Spleen (tissue), 7 donors: Measurements from ENCODE around the gene DPP4.

Experiments
- POLR2A ChIP-seq, 3 donors: fragments of 450-650 bp; IDR thresholded peaks; one replicate each; pipeline ENCODE4 v1.5.1; 2017; ENCODE audit warnings: antibody characterized with exemption in 3 of 3, mild to moderate bottlenecking in 1 of 3
- POLR2AphosphoS5 ChIP-seq, 3 donors: sonication (generic); formaldehyde crosslinking; IDR thresholded peaks; one replicate each; pipeline ENCODE4 v1.5.1; 2017; ENCODE audit warnings: antibody characterized with exemption in 3 of 3
- TF ChIP-seq, protein P1 (sequence below), 11 experiments: fragments of 200-600 bp in 7 of 11; fragments of 450-650 bp in 4 of 11; sonication (generic) in 4 of 11; IDR thresholded peaks in 8 of 11; conservative IDR thresholded peaks in 3 of 11; 1 replicate in 7 of 11; 2 replicates in 4 of 11; pipeline versions ENCODE4 v1.4.0 to v1.8.0; 2016 to 2021; ENCODE audit warnings: antibody characterized with exemption in 11 of 11, inconsistent platforms in 4 of 11, mild to moderate bottlenecking in 1 of 11
- donor health status: DM: no; HTN: no; CAD: no; lungs with moderate emphysema.
- donor health status: DM: no; HTN: no; CAD: no.
- donor health status: DM: no; HTN: no; CAD: no.

DNA sequence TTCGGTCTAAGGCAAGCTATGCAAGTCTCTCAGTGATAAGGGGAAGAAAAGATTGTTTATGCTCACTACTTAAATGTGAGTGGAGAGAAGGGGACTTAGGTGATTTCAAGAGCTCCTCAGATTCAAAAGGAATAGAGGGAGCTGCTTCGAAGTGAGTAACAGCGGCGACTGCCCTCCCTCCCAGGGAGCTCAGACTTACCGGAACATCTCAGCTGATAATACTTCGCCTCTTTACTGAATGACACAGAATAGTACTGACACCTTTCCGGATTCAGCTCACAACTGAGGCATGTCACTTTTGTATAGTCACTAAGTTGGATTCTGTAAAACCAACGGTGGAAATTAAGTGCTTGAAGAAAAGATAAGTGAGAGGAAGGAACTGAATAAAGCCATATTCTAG lies 55.5 kb downstream of the DPP4 start:
- no peak for TF ChIP-seq POLR2AphosphoS5 (IDR thresholded peaks at IDR 0.05)
- TF ChIP-seq, protein P1, sequence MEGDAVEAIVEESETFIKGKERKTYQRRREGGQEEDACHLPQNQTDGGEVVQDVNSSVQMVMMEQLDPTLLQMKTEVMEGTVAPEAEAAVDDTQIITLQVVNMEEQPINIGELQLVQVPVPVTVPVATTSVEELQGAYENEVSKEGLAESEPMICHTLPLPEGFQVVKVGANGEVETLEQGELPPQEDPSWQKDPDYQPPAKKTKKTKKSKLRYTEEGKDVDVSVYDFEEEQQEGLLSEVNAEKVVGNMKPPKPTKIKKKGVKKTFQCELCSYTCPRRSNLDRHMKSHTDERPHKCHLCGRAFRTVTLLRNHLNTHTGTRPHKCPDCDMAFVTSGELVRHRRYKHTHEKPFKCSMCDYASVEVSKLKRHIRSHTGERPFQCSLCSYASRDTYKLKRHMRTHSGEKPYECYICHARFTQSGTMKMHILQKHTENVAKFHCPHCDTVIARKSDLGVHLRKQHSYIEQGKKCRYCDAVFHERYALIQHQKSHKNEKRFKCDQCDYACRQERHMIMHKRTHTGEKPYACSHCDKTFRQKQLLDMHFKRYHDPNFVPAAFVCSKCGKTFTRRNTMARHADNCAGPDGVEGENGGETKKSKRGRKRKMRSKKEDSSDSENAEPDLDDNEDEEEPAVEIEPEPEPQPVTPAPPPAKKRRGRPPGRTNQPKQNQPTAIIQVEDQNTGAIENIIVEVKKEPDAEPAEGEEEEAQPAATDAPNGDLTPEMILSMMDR (IDR thresholded peaks at IDR 0.05 in 8 of 11, conservative IDR thresholded peaks at IDR 0.05 in 3 of 11), result no peak
- no peak for TF ChIP-seq POLR2A (IDR thresholded peaks at IDR 0.05)
